Astrocyte (in vitro differentiated cells and primary cell): ENCODE results near the gene KCNN4. TPM values are rescaled to one million over a fixed set of nuclear protein-coding genes. Genes with fewer than 3 reads are reported as not detected.

ENCODE experiments used
- DNase-seq: peaks from one replicate; pipeline ENCODE4 v3.0.0-alpha.2; 2010; ENCODE audit warnings: low read depth
- FAIRE-seq: peaks from 2 replicates; lab custom pipeline; 2011; peaks lifted over from hg19 to GRCh38; lab: Jason Lieb, UNC
- H2AFZ ChIP-seq: 2 replicates; pipeline ENCODE4 v1.6.0; 2012; ENCODE audit warnings: low read depth, low read length, inconsistent platforms
- H3K27ac ChIP-seq: 2 replicates; pipeline ENCODE4 v1.5.1; 2011; ENCODE audit warnings: low read depth, low read length, inconsistent platforms
- H3K27me3 ChIP-seq: 2 replicates; pipeline ENCODE4 v1.6.0; 2011; ENCODE audit warnings: low read length, inconsistent platforms; ENCODE audit not compliant: insufficient read depth
- H3K36me3 ChIP-seq: 2 replicates; pipeline ENCODE4 v1.5.1; 2011; ENCODE audit warnings: low read length, inconsistent platforms; ENCODE audit not compliant: insufficient read depth
- H3K4me1 ChIP-seq: 2 replicates; pipeline ENCODE4 v1.5.1; 2011; ENCODE audit warnings: low read length, inconsistent platforms; ENCODE audit not compliant: insufficient read depth
- H3K4me2 ChIP-seq: 2 replicates; pipeline ENCODE4 v1.6.0; 2012; ENCODE audit warnings: low read length, inconsistent platforms
- H3K4me3 ChIP-seq: 2 replicates; pipeline ENCODE4 v1.5.1; 2011; ENCODE audit warnings: low read depth, mild to moderate bottlenecking, low read length, inconsistent platforms; ENCODE audit not compliant: insufficient read depth
- H3K79me2 ChIP-seq: 2 replicates; pipeline ENCODE4 v1.6.0; 2012; ENCODE audit warnings: mild to moderate bottlenecking, low read length, inconsistent platforms; ENCODE audit not compliant: insufficient read depth
- H3K9ac ChIP-seq: 2 replicates; pipeline ENCODE4 v1.6.0; 2012; ENCODE audit warnings: mild to moderate bottlenecking, low read length, inconsistent platforms
- H3K9me3 ChIP-seq: 2 replicates; pipeline ENCODE4 v1.5.1; 2012; ENCODE audit warnings: low read depth, mild to moderate bottlenecking, low read length, inconsistent platforms; ENCODE audit not compliant: insufficient read depth
- H4K20me1 ChIP-seq: 2 replicates; pipeline ENCODE4 v1.6.0; 2012; ENCODE audit warnings: low read length, inconsistent platforms; ENCODE audit not compliant: insufficient read depth
- H3K27ac Mint-ChIP-seq: one replicate; pipeline ENCODE4 v1.8.0; 2021; ENCODE audit warnings: mild to moderate bottlenecking, mixed read lengths; ENCODE audit not compliant: unreplicated experiment
- H3K27me3 Mint-ChIP-seq: one replicate; pipeline ENCODE4 v1.8.0; 2021; ENCODE audit warnings: low read depth, mixed read lengths; ENCODE audit not compliant: unreplicated experiment
- H3K36me3 Mint-ChIP-seq: one replicate; pipeline ENCODE4 v1.8.0; 2021; ENCODE audit warnings: low read depth, mixed read lengths; ENCODE audit not compliant: unreplicated experiment
- H3K4me1 Mint-ChIP-seq: one replicate; pipeline ENCODE4 v1.8.0; 2021; ENCODE audit warnings: low read depth, mixed read lengths; ENCODE audit not compliant: unreplicated experiment
- H3K4me3 Mint-ChIP-seq: one replicate; pipeline ENCODE4 v1.8.0; 2021; ENCODE audit warnings: mild to moderate bottlenecking, moderate library complexity, mixed read lengths; ENCODE audit not compliant: unreplicated experiment
- H3K9me3 Mint-ChIP-seq: one replicate; pipeline ENCODE4 v1.8.0; 2021; ENCODE audit warnings: mild to moderate bottlenecking, mixed read lengths; ENCODE audit not compliant: unreplicated experiment
- CTCF ChIP-seq: IDR thresholded peaks from 2 replicates; pipeline ENCODE4 v1.5.1; 2011; ENCODE audit warnings: low read depth, mild to moderate bottlenecking, inconsistent platforms, low read length, moderate library complexity; ENCODE audit not compliant: insufficient read depth
- EZH2 ChIP-seq: IDR thresholded peaks from 2 replicates; pipeline ENCODE4 v1.6.1; 2012; ENCODE audit warnings: mild to moderate bottlenecking, low read length, inconsistent platforms; ENCODE audit not compliant: insufficient read depth
- total RNA-seq: library from RNA; stranded (reverse); gene quantifications from 2 replicates; pipeline ENCODE4 v1.2.1, GENCODE V29; 2021

Gene KCNN4
- total RNA-seq, 1 donor from 2014 or later: 3.6 TPM

GRCh38 chr19:43755256-43755801 lies 25.4 kb downstream of the KCNN4 start:
- no peak for TF ChIP-seq CTCF
- no peak for TF ChIP-seq EZH2
- Histone ChIP-seq H3K9ac (peak overlapping the region; percentile 93), H3K36me3 (peaks cover 6% of the 10 kb centered on the region), H3K4me2 (peak overlapping the region; percentile 99), H2AFZ (peak overlapping the region; percentile 85), H4K20me1 (peaks cover 4% of the 10 kb centered on the region), H3K4me1 (peaks cover 59% of the 10 kb centered on the region), H3K9me3 (no peaks in the 10 kb centered on the region), H3K79me2 (peaks cover 30% of the 10 kb centered on the region), H3K27ac (peak overlapping the region; percentile 99), H3K27me3 (no peaks in the 10 kb centered on the region), H3K4me3 (peak overlapping the region; percentile 79)
- peak overlapping the region; percentile 97 for H3K4me3 Mint-ChIP-seq
- no peaks in the 10 kb centered on the region for H3K27me3 Mint-ChIP-seq
- H3K4me1 Mint-ChIP-seq: peaks cover 44% of the 10 kb centered on the region
- no peaks in the 10 kb centered on the region for H3K9me3 Mint-ChIP-seq
- FAIRE-seq (no peak), DNase-seq (peak; percentile 30)
- H3K36me3 Mint-ChIP-seq: peaks cover 5% of the 10 kb centered on the region
- peak overlapping the region; percentile 98 for H3K27ac Mint-ChIP-seq

- peak within 1 kb of the TSS; percentile 99 for H3K27ac Mint-ChIP-seq
- H3K36me3 ChIP-seq: peaks cover 13% of the 10 kb centered on the region
- peak within 1 kb of the TSS; percentile 97 for H3K4me3 Mint-ChIP-seq
- peaks cover 8% of the 10 kb centered on the region for H3K36me3 Mint-ChIP-seq
- no peak for TF ChIP-seq EZH2
- TF ChIP-seq CTCF: no peak
- peak within 1 kb of the TSS; percentile 79 for H3K4me3 ChIP-seq
- H3K4me1 ChIP-seq: peaks cover 59% of the 10 kb centered on the region
- H3K27me3 Mint-ChIP-seq: no peaks in the 10 kb centered on the region
- peak within 1 kb of the TSS; percentile 99 for H3K4me2 ChIP-seq
- H3K4me1 Mint-ChIP-seq: peaks cover 44% of the 10 kb centered on the region
- FAIRE-seq (no peak), DNase-seq (peak; percentile 86)
- peak within 1 kb of the TSS; percentile 93 for H3K9ac ChIP-seq
- H3K9me3 ChIP-seq: no peaks in the 10 kb centered on the region
- H2AFZ ChIP-seq: peak within 1 kb of the TSS; percentile 85
- H3K79me2 ChIP-seq: peaks cover 37% of the 10 kb centered on the region
- peaks cover 4% of the 10 kb centered on the region for H4K20me1 ChIP-seq
- no peaks in the 10 kb centered on the region for H3K9me3 Mint-ChIP-seq
- H3K27ac ChIP-seq: peak within 1 kb of the TSS; percentile 99
- no peaks in the 10 kb centered on the region for H3K27me3 ChIP-seq
Measured at GRCh38 chr19:43754503-43755255, 26.1 kb downstream of the KCNN4 start, which contains the start of gene SMG9. Gene SMG9, minus strand, starts transcription at chr19:43754962. Its CDS starts 4,221 bp downstream, at chr19:43750741.

GRCh38 chr19:43754253-43754502 lies 26.6 kb downstream of the KCNN4 start:
- peaks cover 18% of the 10 kb centered on the region for H3K36me3 ChIP-seq
- no peaks in the 10 kb centered on the region for H3K9me3 ChIP-seq
- H3K4me2 ChIP-seq: peak overlapping the region; percentile 99
- peak overlapping the region; percentile 99 for H3K27ac ChIP-seq
- Mint-ChIP-seq H3K27me3 (no peaks in the 10 kb centered on the region), H3K4me3 (peak overlapping the region; percentile 97), H3K27ac (peak overlapping the region; percentile 99), H3K9me3 (no peaks in the 10 kb centered on the region), H3K36me3 (peaks cover 9% of the 10 kb centered on the region), H3K4me1 (peaks cover 40% of the 10 kb centered on the region)
- TF ChIP-seq CTCF (no peak), EZH2 (no peak)
- peak overlapping the region; percentile 79 for H3K4me3 ChIP-seq
- no peaks in the 10 kb centered on the region for H3K27me3 ChIP-seq
- no peak overlapping the region for H2AFZ ChIP-seq
- H3K79me2 ChIP-seq: peaks cover 40% of the 10 kb centered on the region
- FAIRE-seq: no peak
- H3K4me1 ChIP-seq: peaks cover 54% of the 10 kb centered on the region
- DNase-seq: no peak
- H3K9ac ChIP-seq: peak overlapping the region; percentile 93
- peaks cover 4% of the 10 kb centered on the region for H4K20me1 ChIP-seq
